HL-60 (cell line): ENCODE data around the gene CIP2A.

Experiments
- DNase-seq, 2 experiments: peaks; one replicate each; pipeline ENCODE4 v3.0.0-alpha.2; 2010 to 2020; ENCODE audit warnings: low read depth in 1 of 2, low spot score in 1 of 2
- H3K27ac ChIP-seq: fragments of 250-450 bp; sonication (Bioruptor Pico); replicated peaks from 2 replicates; pipeline ENCODE4 v1.5.1; 2020; ENCODE audit warnings: mild to moderate bottlenecking, moderate library complexity
- H3K27me3 ChIP-seq: fragments of 250-450 bp; sonication (Bioruptor Pico); 2 replicates; pipeline ENCODE4 v1.5.1; 2021; ENCODE audit warnings: mild to moderate bottlenecking, moderate library complexity; ENCODE audit not compliant: insufficient read depth, poor library complexity, severe bottlenecking
- H3K4me3 ChIP-seq: replicated peaks from 2 replicates; pipeline ENCODE4 v1.5.1; 2011; ENCODE audit warnings: mild to moderate bottlenecking, control low read depth, low read length; ENCODE audit not compliant: insufficient read depth
- CTCF ChIP-seq: IDR thresholded peaks from one replicate; pipeline ENCODE4 v1.5.1; 2011; ENCODE audit warnings: low read length, control low read depth, inconsistent platforms; ENCODE audit not compliant: insufficient read depth
- GABPA ChIP-seq: IDR thresholded peaks from 2 replicates; pipeline ENCODE4 v1.6.1; 2012; ENCODE audit warnings: low read depth
- POLR2AphosphoS5 ChIP-seq: IDR thresholded peaks from 2 replicates; pipeline ENCODE4 v1.6.1; 2012; ENCODE audit warnings: low read depth
- SPI1 ChIP-seq: IDR thresholded peaks from 2 replicates; pipeline ENCODE4 v1.6.1; 2012; ENCODE audit warnings: low read depth, mild to moderate bottlenecking, borderline replicate concordance
- long read RNA-seq: library from polyadenylated mRNA; unstranded; transcript quantifications from one replicate; pipeline ENCODE4 v2.0.0, GENCODE V29; 2020
- TF ChIP-seq, protein P1 (sequence below): IDR thresholded peaks from 2 replicates; pipeline ENCODE4 v1.6.1; 2012; ENCODE audit warnings: low read depth; ENCODE audit not compliant: insufficient replicate concordance

CIP2A gene
- long read RNA-seq, full-length matches to known transcripts = 3 of 200 reads
- long read RNA-seq, partial matches to known transcripts = 160 of 200 reads
- long read RNA-seq, other reads (novel, unspliced or antisense) = 37 of 200 reads

- peak; percentile 45 to 83 for DNase-seq
- TF ChIP-seq POLR2AphosphoS5 (peak; percentile 74), CTCF (no peak), SPI1 (no peak), GABPA (peak; percentile 92)
- TF ChIP-seq, protein P1, sequence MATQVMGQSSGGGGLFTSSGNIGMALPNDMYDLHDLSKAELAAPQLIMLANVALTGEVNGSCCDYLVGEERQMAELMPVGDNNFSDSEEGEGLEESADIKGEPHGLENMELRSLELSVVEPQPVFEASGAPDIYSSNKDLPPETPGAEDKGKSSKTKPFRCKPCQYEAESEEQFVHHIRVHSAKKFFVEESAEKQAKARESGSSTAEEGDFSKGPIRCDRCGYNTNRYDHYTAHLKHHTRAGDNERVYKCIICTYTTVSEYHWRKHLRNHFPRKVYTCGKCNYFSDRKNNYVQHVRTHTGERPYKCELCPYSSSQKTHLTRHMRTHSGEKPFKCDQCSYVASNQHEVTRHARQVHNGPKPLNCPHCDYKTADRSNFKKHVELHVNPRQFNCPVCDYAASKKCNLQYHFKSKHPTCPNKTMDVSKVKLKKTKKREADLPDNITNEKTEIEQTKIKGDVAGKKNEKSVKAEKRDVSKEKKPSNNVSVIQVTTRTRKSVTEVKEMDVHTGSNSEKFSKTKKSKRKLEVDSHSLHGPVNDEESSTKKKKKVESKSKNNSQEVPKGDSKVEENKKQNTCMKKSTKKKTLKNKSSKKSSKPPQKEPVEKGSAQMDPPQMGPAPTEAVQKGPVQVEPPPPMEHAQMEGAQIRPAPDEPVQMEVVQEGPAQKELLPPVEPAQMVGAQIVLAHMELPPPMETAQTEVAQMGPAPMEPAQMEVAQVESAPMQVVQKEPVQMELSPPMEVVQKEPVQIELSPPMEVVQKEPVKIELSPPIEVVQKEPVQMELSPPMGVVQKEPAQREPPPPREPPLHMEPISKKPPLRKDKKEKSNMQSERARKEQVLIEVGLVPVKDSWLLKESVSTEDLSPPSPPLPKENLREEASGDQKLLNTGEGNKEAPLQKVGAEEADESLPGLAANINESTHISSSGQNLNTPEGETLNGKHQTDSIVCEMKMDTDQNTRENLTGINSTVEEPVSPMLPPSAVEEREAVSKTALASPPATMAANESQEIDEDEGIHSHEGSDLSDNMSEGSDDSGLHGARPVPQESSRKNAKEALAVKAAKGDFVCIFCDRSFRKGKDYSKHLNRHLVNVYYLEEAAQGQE = peak; percentile 46
- H3K27ac ChIP-seq = peak within 1 kb of the TSS; percentile 92
- H3K4me3 ChIP-seq = peak within 1 kb of the TSS; percentile 92
- H3K27me3 ChIP-seq = no peaks in the 10 kb centered on the region
Measured at GRCh38 chr3:108589081-108589997, at the start of gene CIP2A, which contains the start of gene DZIP3. CIP2A (minus strand) TSS chr3:108589438; CDS start chr3:108589375, 63 bp downstream. DZIP3 (plus strand) TSS chr3:108589722; CDS start chr3:108605407, 15,685 bp downstream.

GRCh38 chr3:108629974-108630373, 40.7 kb upstream of the CIP2A start:
- no peak overlapping the region for H3K4me3 ChIP-seq
- TF ChIP-seq, protein P1 = no peak
- no peak for TF ChIP-seq SPI1
- no peak for TF ChIP-seq GABPA
- no peak for TF ChIP-seq POLR2AphosphoS5
- no peak for TF ChIP-seq CTCF

DNA sequence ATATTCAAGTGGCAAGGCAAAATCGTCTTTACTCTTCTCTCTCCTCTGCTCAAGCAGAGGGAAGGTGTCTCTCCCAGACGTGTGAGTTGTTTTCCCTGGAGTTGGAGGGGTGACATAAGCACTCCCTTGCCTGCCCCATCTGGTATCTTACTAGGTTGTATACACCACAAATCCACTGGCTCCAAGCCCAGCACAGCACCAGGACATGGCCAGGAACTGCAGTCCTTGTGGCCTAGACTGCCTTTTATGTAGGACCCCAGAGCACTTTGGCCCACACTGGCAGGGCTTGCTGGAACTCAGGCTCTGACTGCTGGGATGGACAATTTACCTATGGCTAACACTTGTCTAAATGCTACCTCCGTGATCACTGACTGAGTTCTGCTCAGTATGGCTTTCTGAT, 34.3 kb upstream of the CIP2A start:
- no peak overlapping the region for H3K27ac ChIP-seq
- no peak overlapping the region for H3K4me3 ChIP-seq
- no peaks in the 10 kb centered on the region for H3K27me3 ChIP-seq
- no peak for DNase-seq
- TF ChIP-seq POLR2AphosphoS5 (no peak), CTCF (no peak), SPI1 (no peak), GABPA (no peak)
- TF ChIP-seq, protein P1 = no peak

More at GRCh38 chr3:108629974-108630373, 40.7 kb upstream of the CIP2A start:
- Histone ChIP-seq H3K27ac (no peak overlapping the region), H3K27me3 (no peaks in the 10 kb centered on the region)
- no peak for DNase-seq
